NCI-H345 treated with DMSO at 0.1 percent for 48 hours (cell line): Measurements from ENCODE around the gene ZNF385B.

ENCODE experiments used
- DNase-seq: peaks from one replicate; lab custom pipeline; 2025; ENCODE audit not compliant: unreplicated experiment; lab: John Stamatoyannopoulos, UW

Gene ZNF385B

DNA sequence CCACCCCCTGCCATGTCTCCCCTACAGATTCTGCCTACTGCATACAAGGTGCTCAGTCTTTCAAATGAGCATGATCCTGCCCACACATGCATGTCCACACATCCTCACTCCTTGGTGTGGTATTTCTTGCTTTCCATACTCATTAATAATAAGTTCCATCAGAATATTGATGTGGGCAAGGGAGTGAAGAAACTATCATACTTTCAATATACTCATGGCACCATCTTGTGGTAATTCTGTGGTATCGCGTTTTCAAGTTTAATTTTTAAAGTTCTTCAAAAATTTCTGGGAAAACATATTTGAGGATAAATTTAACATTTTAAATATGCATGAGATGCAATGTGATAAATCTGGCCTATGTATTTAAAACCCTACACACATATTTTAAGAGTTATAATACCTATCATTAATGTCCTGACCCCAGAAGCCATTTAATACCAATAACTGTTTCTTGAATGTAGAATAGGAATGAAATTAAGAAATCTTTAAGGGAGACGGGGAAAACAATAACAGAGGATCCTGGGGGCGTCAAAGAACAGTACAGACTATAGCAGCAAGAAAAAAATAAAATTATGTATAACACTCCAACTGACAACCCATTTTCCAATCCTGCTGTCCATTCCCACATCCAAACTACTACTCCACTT lies 110.1 kb downstream of the ZNF385B start:
- DNase-seq = peak; percentile 22

- no peak for DNase-seq
Measured at GRCh38 chr2:179749210-179749609, 112.2 kb downstream of the ZNF385B start.

GRCh38 chr2:179746981-179747380 lies 114.4 kb downstream of the ZNF385B start:
- DNase-seq = no peak

DNA sequence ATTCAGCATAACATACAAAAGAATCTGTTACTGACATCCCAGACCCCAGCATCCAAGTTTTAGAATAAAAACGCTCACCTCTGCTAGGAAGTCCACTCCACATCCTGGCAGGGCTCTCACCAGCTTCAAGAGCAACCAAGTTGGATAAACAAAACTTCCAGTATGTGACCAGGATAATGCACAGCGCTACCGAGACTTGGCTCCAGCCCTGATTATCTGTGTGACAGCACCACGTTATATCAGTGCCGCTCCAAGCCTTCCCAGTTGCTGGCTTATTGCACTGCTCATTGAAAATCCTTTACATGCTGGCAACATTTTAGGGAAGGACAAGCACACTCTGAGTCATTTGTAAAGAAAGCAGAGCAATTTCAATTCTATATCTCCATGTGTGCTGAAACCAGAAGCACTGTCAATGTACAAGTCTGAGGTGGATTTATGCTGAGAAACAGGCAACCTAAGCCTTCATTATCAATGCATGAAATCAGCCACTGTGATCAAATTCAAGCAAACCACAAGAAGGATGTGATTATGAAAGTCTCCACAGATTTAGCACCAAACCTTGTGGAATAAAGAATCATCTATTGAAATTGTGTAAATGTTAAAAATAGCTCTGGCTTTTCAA lies 115.7 kb downstream of the ZNF385B start:
- DNase-seq = no peak

GRCh38 chr2:179744401-179744800 lies 117.0 kb downstream of the ZNF385B start:
- DNase-seq = no peak

DNA sequence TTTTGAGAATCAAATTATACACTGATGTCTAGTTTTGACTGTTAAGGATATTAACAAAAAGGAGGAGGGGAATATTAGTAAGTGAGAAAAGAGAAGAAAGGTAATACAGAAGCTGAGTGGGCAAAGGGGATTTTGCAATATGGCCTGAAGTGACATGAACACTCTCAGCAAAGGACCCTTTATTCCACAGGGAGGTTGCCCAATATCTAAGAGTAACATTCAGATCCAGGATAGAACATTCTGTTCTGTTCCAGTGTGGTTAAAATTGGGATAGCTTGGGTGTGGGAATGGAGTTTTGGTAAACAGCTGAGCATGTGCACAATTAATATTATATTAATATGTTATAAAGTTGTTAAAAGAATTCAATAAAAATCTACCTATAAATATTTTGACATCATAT lies 120.1 kb downstream of the ZNF385B start:
- DNase-seq = no peak

GRCh38 chr2:179729966-179730365 lies 131.4 kb downstream of the ZNF385B start:
- DNase-seq = no peak

- no peak for DNase-seq
Measured at GRCh38 chr2:179726461-179727180, 134.8 kb downstream of the ZNF385B start.

GRCh38 chr2:179724403-179724802 lies 137.0 kb downstream of the ZNF385B start:
- no peak for DNase-seq

- DNase-seq = no peak
Measured at GRCh38 chr2:179720173-179720772, 141.1 kb downstream of the ZNF385B start.

DNA sequence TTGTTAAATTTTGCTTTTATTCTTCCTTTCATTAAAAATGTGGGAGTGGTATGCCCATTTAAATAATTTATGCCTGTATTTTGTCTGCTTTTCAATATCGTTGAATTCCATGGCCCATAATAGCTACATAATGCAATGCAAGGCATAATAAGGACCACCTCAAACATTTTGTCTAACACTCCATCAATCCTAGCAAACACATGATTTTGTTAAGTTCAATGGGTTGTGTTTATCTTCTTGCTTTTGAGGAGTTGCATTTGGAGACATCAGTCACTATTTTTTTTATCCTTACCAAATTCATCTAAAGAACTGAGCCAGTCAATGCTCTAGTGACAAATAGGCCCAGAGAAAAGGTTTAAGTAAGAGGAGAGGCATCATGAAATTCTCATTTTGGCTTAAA lies 145.5 kb downstream of the ZNF385B start:
- DNase-seq = no peak

DNA sequence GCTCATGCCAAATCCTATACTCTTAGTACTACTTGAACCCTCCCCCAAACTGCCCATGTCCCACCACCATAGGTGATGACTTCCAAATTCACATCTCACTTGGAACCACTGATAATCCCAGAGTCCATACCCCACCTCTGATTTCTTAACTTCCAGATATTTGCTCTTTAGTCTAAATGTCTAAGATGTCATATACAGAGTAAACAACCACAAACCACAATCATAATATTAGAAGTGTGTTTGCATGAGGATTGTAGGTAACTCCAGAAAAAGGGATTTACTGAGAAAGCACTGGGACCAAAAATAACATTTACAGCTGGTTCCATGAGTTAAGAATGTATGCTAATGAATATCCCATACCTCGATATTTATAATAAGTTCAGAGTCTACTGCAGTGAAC lies 146.2 kb downstream of the ZNF385B start:
- DNase-seq = no peak

DNA sequence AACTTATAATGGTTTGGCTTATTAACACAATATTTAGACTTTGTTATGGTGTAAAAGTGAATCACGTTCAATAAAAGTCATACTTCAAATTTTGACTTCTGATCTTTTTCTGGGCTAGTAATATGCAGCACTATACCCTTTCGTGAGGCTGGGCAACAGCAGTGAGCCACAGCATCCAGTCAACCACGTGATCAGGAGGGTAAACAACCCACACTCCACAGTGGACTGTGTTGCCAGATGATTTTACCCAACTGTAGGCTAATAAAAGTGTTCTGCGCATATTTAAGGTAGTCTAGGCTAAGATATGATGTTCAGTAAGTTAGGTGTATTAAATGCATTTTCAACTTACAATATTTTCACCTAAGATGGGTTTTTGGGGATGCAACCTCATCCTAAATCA lies 148.6 kb downstream of the ZNF385B start:
- DNase-seq = no peak

DNA sequence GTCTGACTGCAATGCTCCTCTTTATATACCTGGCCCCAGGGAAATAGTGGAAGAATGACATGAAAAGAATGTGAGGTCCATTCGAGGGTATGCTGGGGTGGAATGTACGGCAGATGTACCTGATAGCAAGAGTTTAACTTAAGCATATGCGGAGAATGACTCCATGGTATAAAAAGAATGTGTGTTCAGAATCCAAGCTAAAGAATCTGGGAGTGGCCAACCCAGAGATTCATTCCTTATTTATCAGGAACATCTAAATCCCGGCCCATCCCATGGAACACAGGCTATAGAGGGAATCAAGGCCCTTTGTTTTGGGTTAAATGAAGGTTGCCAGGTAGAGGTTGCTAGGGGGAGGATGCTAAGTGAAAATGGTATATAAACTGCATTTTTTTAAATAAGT lies 150.0 kb downstream of the ZNF385B start:
- no peak for DNase-seq

DNA sequence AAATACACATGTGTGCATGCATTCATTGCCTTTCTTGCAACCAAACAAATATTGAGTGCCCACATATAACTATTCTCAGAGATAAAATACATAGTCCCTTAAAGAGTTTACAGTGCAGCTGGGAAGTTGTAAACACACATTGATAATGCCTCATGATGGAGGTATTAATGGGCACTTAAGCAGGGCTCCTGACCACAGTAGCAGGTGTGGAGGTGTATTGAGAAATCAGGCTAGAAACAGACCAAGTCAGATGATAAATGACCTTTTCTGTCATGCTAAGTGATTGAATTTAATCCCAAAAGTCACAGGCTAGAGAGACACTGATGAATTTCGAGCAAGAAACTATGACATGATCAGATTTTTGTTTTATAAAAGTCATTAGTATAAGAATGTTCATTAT lies 157.7 kb downstream of the ZNF385B start:
- no peak for DNase-seq

DNA sequence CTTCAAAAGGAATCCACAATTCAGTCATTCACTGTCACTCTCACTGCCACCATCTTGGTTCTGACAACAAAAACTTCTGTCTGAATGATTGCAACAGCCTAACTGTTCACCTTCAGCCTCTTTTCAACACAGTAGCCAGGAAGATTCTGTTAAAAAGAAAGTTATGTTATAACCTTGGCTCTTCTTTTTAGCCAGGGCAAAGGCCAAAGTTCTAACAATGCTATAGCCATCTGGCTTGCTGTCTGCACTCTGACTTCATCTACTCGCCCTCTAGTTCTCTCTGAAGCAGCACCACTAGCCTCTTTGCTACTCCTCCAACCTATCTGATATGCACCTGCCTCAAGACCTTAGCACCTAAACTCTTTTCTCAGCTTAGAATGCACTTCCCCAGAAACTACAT lies 158.5 kb downstream of the ZNF385B start:
- no peak for DNase-seq

DNA sequence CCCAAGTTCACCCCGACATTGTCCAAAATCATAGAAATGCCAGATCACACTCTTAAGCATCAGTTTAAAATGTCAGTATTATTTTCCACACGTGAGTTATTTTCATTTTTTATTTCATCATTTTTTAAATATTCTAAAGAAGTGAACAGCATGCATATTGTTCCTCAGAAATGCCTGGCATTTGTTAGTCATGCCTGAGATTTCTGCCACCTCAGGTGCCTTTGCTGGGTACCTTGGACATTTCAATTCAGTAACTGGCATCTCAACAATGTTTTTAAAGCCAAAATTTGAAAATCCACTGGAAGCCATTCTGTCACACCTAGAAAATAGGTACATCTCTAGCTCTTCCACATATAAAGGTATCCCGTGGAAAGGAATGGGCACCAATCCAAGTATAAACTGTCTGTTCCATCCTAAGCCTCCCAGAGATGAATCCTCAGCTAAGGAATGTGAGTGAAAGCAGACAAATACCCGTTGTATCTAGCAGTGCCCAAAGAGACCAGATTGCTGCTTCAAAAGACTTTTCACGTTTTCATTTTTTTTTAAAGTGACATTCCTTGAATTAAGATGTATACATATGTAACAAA lies 159.8 kb downstream of the ZNF385B start:
- no peak for DNase-seq

DNA sequence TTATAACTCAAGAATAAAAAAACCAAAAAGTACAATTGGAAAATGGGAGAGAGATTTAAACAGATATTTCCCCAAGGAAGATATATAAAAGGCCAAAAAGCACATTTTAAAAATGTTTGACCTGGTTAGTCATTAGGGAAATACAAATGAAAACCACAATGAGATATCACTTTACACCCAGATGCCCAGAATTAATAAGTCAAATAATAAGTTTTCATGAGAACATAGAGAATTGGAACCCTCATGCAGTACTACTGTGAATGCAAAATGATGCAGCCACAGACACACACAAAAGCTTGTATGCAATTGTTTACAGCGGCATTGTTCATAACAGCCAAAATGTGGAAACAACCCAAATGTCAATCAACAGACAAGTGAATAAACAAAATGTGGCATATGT lies 165.9 kb downstream of the ZNF385B start:
- no peak for DNase-seq

- DNase-seq = no peak
Measured at GRCh38 chr2:179694963-179695362, 166.4 kb downstream of the ZNF385B start.

DNA sequence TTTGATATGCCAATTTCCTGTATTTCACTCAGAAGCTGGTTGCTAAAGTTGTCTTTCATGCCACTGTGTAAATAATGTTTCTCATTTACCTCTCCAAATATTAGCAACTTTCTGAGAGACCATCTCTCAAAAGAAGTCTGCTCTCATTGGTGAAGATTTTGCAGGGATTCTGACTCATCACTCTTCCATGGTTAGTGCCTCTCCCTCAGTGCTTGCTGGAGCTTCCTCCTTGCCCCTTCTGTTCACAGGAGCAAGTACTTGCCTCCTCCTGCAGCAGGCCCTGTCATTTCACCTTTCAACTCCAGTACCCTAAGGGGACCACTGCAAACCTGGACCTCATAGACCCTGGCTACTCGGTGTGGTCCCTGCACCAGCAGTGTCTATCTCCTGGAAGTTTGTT lies 168.8 kb downstream of the ZNF385B start:
- no peak for DNase-seq

GRCh38 chr2:179692043-179692442 lies 169.4 kb downstream of the ZNF385B start:
- no peak for DNase-seq

GRCh38 chr2:179691235-179691634 lies 170.2 kb downstream of the ZNF385B start:
- no peak for DNase-seq
